BJ (cell line): ENCODE data around the gene PUS1. TPM values are rescaled to one million over a fixed set of nuclear protein-coding genes. Genes with fewer than 3 reads are reported as not detected.
"Not testable (repeated sequence)": the region's sequence is repeated elsewhere in the genome, so short reads cannot be mapped to it uniquely, and the experiment has no call there.

Source experiments
- CTCF ChIA-PET: fragments of 350-600 bp; formaldehyde crosslinking; extraction: SDS; loops from one replicate; lab custom pipeline; 2021; ENCODE audit warnings: antibody characterized with exemption, inconsistent platforms; lab: Yijun Ruan, JAX
- POLR2A ChIA-PET: fragments of 300-600 bp; sonication (Branson Sonifier 250); formaldehyde crosslinking; extraction: SDS; loops from one replicate; lab custom pipeline; 2021; ENCODE audit warnings: antibody characterized with exemption; lab: Charles Lee
- DNase-seq: peaks from one replicate; pipeline ENCODE4 v3.0.0-alpha.2; 2011; ENCODE audit warnings: low read depth
- H3K27me3 ChIP-seq: 2 replicates; pipeline ENCODE4 v1.6.0; 2011; ENCODE audit warnings: low read length; ENCODE audit not compliant: control insufficient read depth, insufficient read depth
- H3K36me3 ChIP-seq: 2 replicates; pipeline ENCODE4 v1.5.1; 2011; ENCODE audit warnings: low read length; ENCODE audit not compliant: control insufficient read depth, insufficient read depth
- H3K4me3 ChIP-seq: 2 replicates; pipeline ENCODE4 v1.5.1; 2011; ENCODE audit warnings: low read depth, mild to moderate bottlenecking, control low read depth, low read length
- CTCF ChIP-seq: IDR thresholded peaks from 2 replicates; pipeline ENCODE4 v1.5.1; 2011; ENCODE audit warnings: low read depth, mild to moderate bottlenecking, control low read depth, inconsistent platforms, low read length, moderate library complexity; ENCODE audit not compliant: insufficient read depth
- polyA minus RNA-seq: library from RNA; depleted of rRNA, polyadenylated mRNA; stranded (reverse); fragments of >200 nt; gene quantifications from 2 replicates; pipeline ENCODE4 v1.2.3, GENCODE V29; 2011; rRNA and poly(A)+ RNA removed
- polyA plus RNA-seq: library from polyadenylated mRNA; depleted of rRNA; stranded (reverse); fragments of >200 nt; gene quantifications from 2 replicates; pipeline ENCODE4 v1.2.3, GENCODE V29; 2011; rRNA removed

Gene PUS1
- polyA plus RNA-seq = 15.7 and 21.2 TPM in 2 replicates
- 12.7 and 15.6 TPM in 2 replicates for polyA minus RNA-seq

GRCh38 chr12:131928711-131929580 lies at the start of gene PUS1:
PUS1 (plus strand) TSS chr12:131929276; CDS start chr12:131929723, 447 bp downstream.
- peak; percentile 45 for DNase-seq
- Histone ChIP-seq H3K4me3 (peak within 1 kb of the TSS; percentile 98), H3K27me3 (no peaks in the 10 kb centered on the region), H3K36me3 (peaks cover 9% of the 10 kb centered on the region)
- ChIA-PET POLR2A (interaction anchor here (0.6 kb wide), 1 partner anchor 89 kb away, joined by 3 read pairs; no protein-coding TSS in a partner anchor), CTCF (no interaction called here)
- no peak for TF ChIP-seq CTCF

- H3K27me3 ChIP-seq = no peaks in the 10 kb centered on the region
- POLR2A ChIA-PET = no interaction called here
- no peaks in the 10 kb centered on the region for H3K36me3 ChIP-seq
- no peak for TF ChIP-seq CTCF
- no peak for DNase-seq
- H3K4me3 ChIP-seq = no peak overlapping the region
- CTCF ChIA-PET = interaction anchor here (0.6 to 0.7 kb wide), 2 partner anchors 19 to 29 kb away, joined by 3 to 5 read pairs; no protein-coding TSS in a partner anchor
Measured at GRCh38 chr12:131882804-131883520, 46.1 kb upstream of the PUS1 start.

- Histone ChIP-seq H3K36me3 (no peaks in the 10 kb centered on the region), H3K27me3 (no peaks in the 10 kb centered on the region), H3K4me3 (no peak overlapping the region)
- TF ChIP-seq CTCF = no peak
- POLR2A ChIA-PET = no interaction called here
- CTCF ChIA-PET = interaction anchor here (0.6 kb wide), 1 partner anchor 30 kb away, joined by 3 read pairs; no protein-coding TSS in a partner anchor
- DNase-seq = no peak
Measured at GRCh38 chr12:131883521-131883900, 45.6 kb upstream of the PUS1 start.

GRCh38 chr12:131885076-131885475 lies 44.0 kb upstream of the PUS1 start:
- H3K4me3 ChIP-seq, CTCF ChIA-PET, DNase-seq, H3K27me3 ChIP-seq, H3K36me3 ChIP-seq, POLR2A ChIA-PET: not testable (repeated sequence)

- H3K36me3 ChIP-seq = no peaks in the 10 kb centered on the region
- no peak for TF ChIP-seq CTCF
- ChIA-PET POLR2A (no interaction called here), CTCF (no interaction called here)
- DNase-seq = no peak
- H3K27me3 ChIP-seq = peaks cover 2% of the 10 kb centered on the region; the same call in 1 of the 2 replicates
- no peak overlapping the region for H3K4me3 ChIP-seq
Measured at GRCh38 chr12:131885543-131886057, 43.5 kb upstream of the PUS1 start.

- H3K27me3 ChIP-seq, POLR2A ChIA-PET, H3K4me3 ChIP-seq, H3K36me3 ChIP-seq, DNase-seq, CTCF ChIA-PET: not testable (repeated sequence)
Measured at GRCh38 chr12:131891722-131892121, 37.4 kb upstream of the PUS1 start.
